GM19240 (cell line): Measurements from ENCODE around the gene TMEM117.
"Not testable (repeated sequence)": the region's sequence is repeated elsewhere in the genome, so short reads cannot be mapped to it uniquely, and the experiment has no call there.

Experiments used
- DNase-seq: peaks from one replicate; pipeline ENCODE4 v3.0.0; 2011; ENCODE audit warnings: low spot score; ENCODE audit not compliant: insufficient read length

Gene TMEM117

GRCh38 chr12:44020555-44020954 lies 184.7 kb downstream of the TMEM117 start:
- no peak for DNase-seq

GRCh38 chr12:44021471-44021971 lies 185.6 kb downstream of the TMEM117 start:
- DNase-seq, result no peak

- no peak for DNase-seq
Observed at GRCh38 chr12:44025499-44025898, 189.6 kb downstream of the TMEM117 start.

GRCh38 chr12:44026046-44026445 lies 190.2 kb downstream of the TMEM117 start:
- no peak for DNase-seq

- DNase-seq, result not testable (repeated sequence)
Observed at GRCh38 chr12:44026926-44027325, 191.0 kb downstream of the TMEM117 start.

- DNase-seq, result no peak
Observed at GRCh38 chr12:44029194-44029593, 193.3 kb downstream of the TMEM117 start.

GRCh38 chr12:44031472-44032185 lies 195.7 kb downstream of the TMEM117 start:
- DNase-seq, result no peak

- DNase-seq, result no peak
Observed at GRCh38 chr12:44034906-44035305, 199.0 kb downstream of the TMEM117 start.

GRCh38 chr12:44036875-44037443 lies 201.1 kb downstream of the TMEM117 start:
- no peak for DNase-seq

- no peak for DNase-seq
Observed at GRCh38 chr12:44038411-44038810, 202.5 kb downstream of the TMEM117 start.

- not testable (repeated sequence) for DNase-seq
Observed at GRCh38 chr12:44044491-44044890, 208.6 kb downstream of the TMEM117 start.

GRCh38 chr12:44046732-44047417 lies 211.0 kb downstream of the TMEM117 start:
- no peak for DNase-seq

- DNase-seq, result no peak
Observed at GRCh38 chr12:44052554-44052953, 216.7 kb downstream of the TMEM117 start.

GRCh38 chr12:44053549-44054127 lies 217.8 kb downstream of the TMEM117 start:
- no peak for DNase-seq

- no peak for DNase-seq
Observed at GRCh38 chr12:44054281-44054680, 218.4 kb downstream of the TMEM117 start.

- no peak for DNase-seq
Observed at GRCh38 chr12:44058366-44058765, 222.5 kb downstream of the TMEM117 start.

GRCh38 chr12:44059476-44059875 lies 223.6 kb downstream of the TMEM117 start:
- no peak for DNase-seq

- DNase-seq, result no peak
Observed at GRCh38 chr12:44063671-44064070, 227.8 kb downstream of the TMEM117 start.

GRCh38 chr12:44076871-44077270 lies 241.0 kb downstream of the TMEM117 start:
- no peak for DNase-seq

- DNase-seq, result no peak
Observed at GRCh38 chr12:44077294-44077693, 241.4 kb downstream of the TMEM117 start.

- no peak for DNase-seq
Observed at GRCh38 chr12:44078273-44078672, 242.4 kb downstream of the TMEM117 start.

GRCh38 chr12:44088647-44089046 lies 252.8 kb downstream of the TMEM117 start:
- no peak for DNase-seq
